Measurements from ENCODE around the gene NPAT.
"Not testable (repeated sequence)": the region's sequence is repeated elsewhere in the genome, so short reads cannot be mapped to it uniquely, and the experiment has no call there.

NPAT gene

GRCh38 chr11:108142304-108142703 lies 80.1 kb downstream of the NPAT start:
- DNase-seq (ENCODE audit: low read depth) = no peak
- no peak for TF ChIP-seq CTCF (IDR thresholded peaks at IDR 0.05; ENCODE audit: low read depth, low read length, missing control alignments)
- no peak overlapping the region for H3K4me3 ChIP-seq (ENCODE audit: low read depth, low read length)

- H3K4me3 ChIP-seq (ENCODE audit: low read depth, low read length) = no peak overlapping the region
- DNase-seq (ENCODE audit: low read depth) = no peak
- no peak for TF ChIP-seq CTCF (IDR thresholded peaks at IDR 0.05; ENCODE audit: low read depth, low read length, missing control alignments)
Measured at GRCh38 chr11:108137212-108137611, 85.2 kb downstream of the NPAT start.

GRCh38 chr11:108135845-108136544 lies 86.4 kb downstream of the NPAT start:
- H3K4me3 ChIP-seq (ENCODE audit: low read depth, low read length) = no peak overlapping the region
- no peak for DNase-seq (ENCODE audit: low read depth)
- TF ChIP-seq CTCF (IDR thresholded peaks at IDR 0.05; ENCODE audit: low read depth, low read length, missing control alignments) = peak; percentile 43

- not testable (repeated sequence) for DNase-seq (ENCODE audit: low read depth); H3K4me3 ChIP-seq (ENCODE audit: low read depth, low read length)
Measured at GRCh38 chr11:108132993-108133538, 89.4 kb downstream of the NPAT start.

- DNase-seq (ENCODE audit: low read depth) = no peak
- H3K4me3 ChIP-seq (ENCODE audit: low read depth, low read length) = no peak overlapping the region
- TF ChIP-seq CTCF (IDR thresholded peaks at IDR 0.05; ENCODE audit: low read depth, low read length, missing control alignments) = no peak
Measured at GRCh38 chr11:108131993-108132392, 90.4 kb downstream of the NPAT start.

GRCh38 chr11:108128772-108129171 lies 93.7 kb downstream of the NPAT start:
- no peak for TF ChIP-seq CTCF (IDR thresholded peaks at IDR 0.05; ENCODE audit: low read depth, low read length, missing control alignments)
- DNase-seq (ENCODE audit: low read depth) = no peak
- no peak overlapping the region for H3K4me3 ChIP-seq (ENCODE audit: low read depth, low read length)

GRCh38 chr11:108125096-108125495 lies 97.3 kb downstream of the NPAT start:
- no peak for DNase-seq (ENCODE audit: low read depth)
- H3K4me3 ChIP-seq (ENCODE audit: low read depth, low read length) = no peak overlapping the region
- TF ChIP-seq CTCF (IDR thresholded peaks at IDR 0.05; ENCODE audit: low read depth, low read length, missing control alignments) = no peak

Data from GM12864 (cell line).